GM23248 (cell line): Measurements from ENCODE around the gene ULBP2. TPM values are rescaled to one million over a fixed set of nuclear protein-coding genes. Genes with fewer than 3 reads are reported as not detected.
A peak's percentile ranks its signal among the peaks of the same experiment; 100 is the strongest.

Experiments used
- DNase-seq: peaks from one replicate; pipeline ENCODE4 v3.0.0-alpha.2; 2015
- H2AFZ ChIP-seq: fragments of 200-600 bp; sonication (generic); 2 replicates; pipeline ENCODE4 v1.6.1; 2016; ENCODE audit warnings: antibody characterized with exemption
- H3F3A ChIP-seq: fragments of 200-600 bp; sonication (generic); 2 replicates; pipeline ENCODE4 v1.6.1; 2016; ENCODE audit warnings: mild to moderate bottlenecking, antibody characterized with exemption, mixed run types; ENCODE audit not compliant: insufficient read depth
- H3K27ac ChIP-seq: fragments of 200-600 bp; sonication (generic); 2 replicates; pipeline ENCODE4 v1.5.1; 2016; ENCODE audit warnings: mild to moderate bottlenecking
- H3K27me3 ChIP-seq: fragments of 200-600 bp; sonication (generic); replicated peaks from 2 replicates; pipeline ENCODE4 v1.6.1; 2016; ENCODE audit warnings: mild to moderate bottlenecking; ENCODE audit not compliant: insufficient read depth
- H3K36me3 ChIP-seq: fragments of 200-600 bp; sonication (generic); 2 replicates; pipeline ENCODE4 v1.6.1; 2016; ENCODE audit warnings: low read depth, mild to moderate bottlenecking
- H3K4me1 ChIP-seq: fragments of 200-600 bp; sonication (generic); 2 replicates; pipeline ENCODE4 v1.6.1; 2016; ENCODE audit warnings: mild to moderate bottlenecking; ENCODE audit not compliant: insufficient read depth
- H3K4me2 ChIP-seq: fragments of 200-600 bp; sonication (generic); one replicate; pipeline ENCODE4 v1.6.1; 2016; ENCODE audit warnings: mild to moderate bottlenecking; ENCODE audit not compliant: unreplicated experiment
- H3K4me3 ChIP-seq: fragments of 200-600 bp; sonication (generic); 2 replicates; pipeline ENCODE4 v1.5.1; 2016; ENCODE audit warnings: mild to moderate bottlenecking
- H3K79me2 ChIP-seq: fragments of 200-600 bp; sonication (generic); 2 replicates; pipeline ENCODE4 v1.6.1; 2016; ENCODE audit warnings: mild to moderate bottlenecking; ENCODE audit not compliant: insufficient read depth
- H3K9ac ChIP-seq: fragments of 200-600 bp; sonication (generic); 2 replicates; pipeline ENCODE4 v1.6.1; 2016; ENCODE audit warnings: mild to moderate bottlenecking
- H3K9me2 ChIP-seq: fragments of 200-600 bp; sonication (generic); 2 replicates; pipeline ENCODE4 v1.6.1; 2016; ENCODE audit warnings: mixed run types, mild to moderate bottlenecking, moderate library complexity; ENCODE audit not compliant: insufficient read depth
- H3K9me3 ChIP-seq: fragments of 200-600 bp; sonication (generic); one replicate; pipeline ENCODE4 v1.6.1; 2017; ENCODE audit warnings: low read depth
- H4K20me1 ChIP-seq: fragments of 200-600 bp; sonication (generic); 2 replicates; pipeline ENCODE4 v1.6.0; 2016; ENCODE audit not compliant: insufficient read depth
- EZH2 ChIP-seq: fragments of 200-600 bp; sonication (generic); IDR thresholded peaks from 2 replicates; pipeline ENCODE4 v1.6.1; 2018; ENCODE audit warnings: antibody characterized with exemption, mild to moderate bottlenecking; ENCODE audit not compliant: insufficient read depth, poor library complexity, severe bottlenecking
- EZH2phosphoT487 ChIP-seq: fragments of 200-600 bp; sonication (generic); IDR thresholded peaks from 2 replicates; pipeline ENCODE4 v1.6.1; 2018; ENCODE audit warnings: antibody characterized with exemption, moderate library complexity, mild to moderate bottlenecking, low read depth; ENCODE audit not compliant: insufficient read depth
- WGBS, 2 experiments: methylation state at CpG; one replicate each; pipeline ENCODE4 v1.1.6; 2015 to 2017; ENCODE audit warnings: low lambda C conversion rate in 2 of 2, low coverage in 1 of 2; ENCODE audit errors: missing lambda C conversion rate in 2 of 2; 5-methylcytosine and 5-hydroxymethylcytosine counted together
- in situ Hi-C: fragments of 300-500 bp; cut with MboI; formaldehyde crosslinking; loops from 2 replicates; pipeline ENCODE4 v1.15.0; 2020
- polyA plus RNA-seq: library from polyadenylated mRNA; unstranded; fragments of >200 nt; fragmentation: Nextera tagmentation; extraction: Ambion mirVana; gene quantifications from 2 replicates; pipeline ENCODE4 v1.2.1, GENCODE V29; 2016
- total RNA-seq: library from RNA; depleted of rRNA; stranded (reverse); fragments of >200 nt; shearing (Covaris generic); gene quantifications from 2 replicates; pipeline ENCODE4 v1.2.3, GENCODE V29; 2014

Gene ULBP2
- total and polyA plus RNA-seq, 2 experiments from 2014 or later: 23.8 to 29.5 TPM

GRCh38 chr6:149923327-149923986 lies 18.4 kb upstream of the ULBP2 start:
- Histone ChIP-seq H3F3A (no peaks in the 10 kb centered on the region), H2AFZ (peak overlapping the region; percentile 89), H3K36me3 (no peaks in the 10 kb centered on the region), H3K9ac (peak overlapping the region; percentile 35), H3K27ac (no peak overlapping the region), H3K4me3 (peak overlapping the region; percentile 83), H3K9me2 (no peaks in the 10 kb centered on the region), H4K20me1 (no peaks in the 10 kb centered on the region), H3K9me3 (no peaks in the 10 kb centered on the region), H3K79me2 (no peaks in the 10 kb centered on the region), H3K27me3 (peaks cover 1% of the 10 kb centered on the region; the same call in 1 of the 2 replicates), H3K4me1 (no peaks in the 10 kb centered on the region), H3K4me2 (peak overlapping the region; percentile 68)
- no peak for TF ChIP-seq EZH2
- no peak for TF ChIP-seq EZH2phosphoT487
- DNase-seq: no peak
- in situ Hi-C loops: loop anchor here (5.0 kb wide), 1 partner anchor 91 kb away; no protein-coding TSS in a partner anchor
- 29 to 30% methylated on average over 33 of the region's 33 CpGs for WGBS, 2 experiments

GRCh38 chr6:149924206-149924932 lies 17.4 kb upstream of the ULBP2 start:
- Histone ChIP-seq H3K9ac (no peak overlapping the region), H3K9me2 (no peaks in the 10 kb centered on the region), H4K20me1 (no peaks in the 10 kb centered on the region), H3K9me3 (no peaks in the 10 kb centered on the region), H3K27me3 (peaks cover 5% of the 10 kb centered on the region; the same call in 1 of the 2 replicates), H3K4me2 (no peak overlapping the region), H3K4me1 (no peaks in the 10 kb centered on the region), H3K36me3 (no peaks in the 10 kb centered on the region), H3K4me3 (no peak overlapping the region), H3K79me2 (no peaks in the 10 kb centered on the region), H3K27ac (no peak overlapping the region), H3F3A (no peaks in the 10 kb centered on the region), H2AFZ (no peak overlapping the region)
- no peak for TF ChIP-seq EZH2phosphoT487
- no peak for TF ChIP-seq EZH2
- in situ Hi-C loops: loop anchor here (5.0 kb wide), 1 partner anchor 92 kb away; no protein-coding TSS in a partner anchor
- WGBS, 2 experiments: 81 to 82% methylated on average over 9 of the region's 9 CpGs
- no peak for DNase-seq

- H3K79me2 ChIP-seq: no peaks in the 10 kb centered on the region
- peak overlapping the region; percentile 78 for H2AFZ ChIP-seq
- no peaks in the 10 kb centered on the region for H3K4me1 ChIP-seq
- WGBS, 2 experiments: 77 to 87% methylated on average over 4 of the region's 4 CpGs
- H3K9me2 ChIP-seq: no peaks in the 10 kb centered on the region
- no peaks in the 10 kb centered on the region for H3K36me3 ChIP-seq
- no peak overlapping the region for H3K4me2 ChIP-seq
- TF ChIP-seq EZH2phosphoT487: no peak
- no peak for TF ChIP-seq EZH2
- peaks cover 5% of the 10 kb centered on the region; the same call in 1 of the 2 replicates for H3K27me3 ChIP-seq
- H3K9ac ChIP-seq: no peak overlapping the region
- H3F3A ChIP-seq: no peaks in the 10 kb centered on the region
- no peak overlapping the region for H3K4me3 ChIP-seq
- no peaks in the 10 kb centered on the region for H3K9me3 ChIP-seq
- in situ Hi-C loops: loop anchor here (5.0 kb wide), 1 partner anchor 93 kb away; no protein-coding TSS in a partner anchor
- no peak for DNase-seq
- H3K27ac ChIP-seq: no peak overlapping the region
- no peaks in the 10 kb centered on the region for H4K20me1 ChIP-seq
These were observed 16.9 kb upstream of the ULBP2 start for GRCh38 chr6:149924933-149925252.

- WGBS, 2 experiments: 5 to 6% methylated on average over 27 to 34 of the region's 34 CpGs
- Histone ChIP-seq H2AFZ (peak overlapping the region; percentile 78), H3K27ac (no peak overlapping the region), H3K9me3 (no peaks in the 10 kb centered on the region), H3K27me3 (peaks cover 7% of the 10 kb centered on the region; the same call in 1 of the 2 replicates), H3K9ac (peak overlapping the region; percentile 75), H3K36me3 (no peaks in the 10 kb centered on the region), H3K79me2 (no peaks in the 10 kb centered on the region), H3K4me2 (peak overlapping the region; percentile 64), H3K4me1 (no peaks in the 10 kb centered on the region), H3K4me3 (peak overlapping the region; percentile 69), H3K9me2 (no peaks in the 10 kb centered on the region), H3F3A (no peaks in the 10 kb centered on the region), H4K20me1 (no peaks in the 10 kb centered on the region)
- peak; percentile 66 for DNase-seq
- TF ChIP-seq EZH2phosphoT487: no peak
- no peak for TF ChIP-seq EZH2
- in situ Hi-C loops: no loop called here
These were observed 16.4 kb upstream of the ULBP2 start for GRCh38 chr6:149925253-149925973.
